T1000 (cell line): ENCODE measurements around the gene MYO18A.

Source experiments
- DNase-seq: peaks from one replicate; lab custom pipeline; 2025; ENCODE audit warnings: mixed read lengths; lab: John Stamatoyannopoulos, UW

Gene MYO18A

DNA sequence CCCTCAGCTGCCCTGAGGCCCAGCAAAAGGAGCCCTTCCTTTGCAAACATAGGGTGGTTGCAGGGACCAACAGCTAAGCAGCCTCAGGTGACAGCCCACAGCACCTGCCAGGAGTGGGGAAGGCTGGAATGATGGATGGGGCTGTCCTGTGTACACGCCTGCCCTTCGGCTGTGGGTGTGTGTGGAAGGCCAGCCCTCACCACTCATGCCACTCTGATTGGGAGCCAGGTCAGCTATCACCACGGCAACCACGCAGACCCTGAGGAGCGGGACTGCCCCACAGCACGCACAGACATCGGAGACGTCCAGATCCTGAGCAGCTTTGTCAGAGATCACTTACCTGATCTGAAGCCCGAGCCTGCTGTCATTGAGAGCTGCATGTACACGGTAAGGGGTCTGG is 125.4 kb downstream of the MYO18A start:
- no peak for DNase-seq

DNA sequence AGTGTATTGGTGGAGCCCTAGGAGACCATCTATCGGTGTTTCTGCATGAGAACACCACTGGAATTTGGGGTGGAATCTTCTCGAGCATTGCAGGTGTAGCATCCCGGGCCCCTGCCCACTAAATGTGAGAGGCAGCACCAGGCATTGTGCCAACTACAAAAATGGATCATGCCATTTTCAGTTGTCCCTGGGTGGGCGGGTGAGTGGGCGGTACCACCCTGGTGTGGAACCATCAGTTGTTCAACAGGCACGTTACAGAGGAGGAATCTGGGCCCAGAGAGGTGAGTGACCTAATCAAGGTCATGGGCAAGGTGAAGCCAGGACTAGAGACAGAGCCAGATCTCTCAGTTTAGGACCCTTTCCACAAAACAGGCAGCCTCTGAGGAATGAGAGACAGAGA is 128.5 kb downstream of the MYO18A start:
- DNase-seq, result no peak

GRCh38 chr17:29051194-29051593 is 129.0 kb downstream of the MYO18A start:
- DNase-seq, result no peak

- DNase-seq, result no peak
Observed at GRCh38 chr17:29050176-29050575, 130.0 kb downstream of the MYO18A start.

DNA sequence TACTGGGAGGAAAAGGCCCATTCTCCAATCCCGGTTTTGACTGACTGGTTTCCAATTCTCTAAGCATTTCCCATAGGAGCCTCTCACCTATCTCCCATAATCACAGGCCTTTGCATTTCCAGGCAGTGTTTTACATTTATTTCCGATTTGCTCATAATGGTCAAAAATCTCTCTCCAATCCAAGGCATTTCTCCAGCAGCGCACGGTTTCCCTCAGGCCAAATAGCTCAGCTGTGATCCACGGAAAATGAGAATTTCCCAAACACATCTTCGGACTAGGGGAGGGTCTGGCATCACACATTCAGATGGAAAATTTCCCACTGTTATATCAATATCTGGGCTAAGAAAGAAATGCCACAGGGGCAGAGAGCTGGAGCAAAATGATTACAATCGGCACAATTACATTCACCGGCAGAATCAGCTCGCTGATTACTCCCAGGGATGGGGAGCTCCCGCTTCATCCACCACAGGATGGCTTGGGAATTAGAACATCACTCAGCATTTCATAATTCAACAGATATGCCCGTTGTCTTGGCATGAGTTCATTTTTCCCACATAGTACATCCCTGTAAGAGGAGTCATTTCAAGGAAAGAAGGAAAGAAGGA is 130.6 kb downstream of the MYO18A start:
- no peak for DNase-seq

GRCh38 chr17:29048440-29049368 is 131.5 kb downstream of the MYO18A start:
- DNase-seq, result no peak

GRCh38 chr17:29046473-29046839 is 133.7 kb downstream of the MYO18A start:
- DNase-seq, result no peak

- no peak for DNase-seq
Observed at GRCh38 chr17:29045734-29046472, 134.3 kb downstream of the MYO18A start.

DNA sequence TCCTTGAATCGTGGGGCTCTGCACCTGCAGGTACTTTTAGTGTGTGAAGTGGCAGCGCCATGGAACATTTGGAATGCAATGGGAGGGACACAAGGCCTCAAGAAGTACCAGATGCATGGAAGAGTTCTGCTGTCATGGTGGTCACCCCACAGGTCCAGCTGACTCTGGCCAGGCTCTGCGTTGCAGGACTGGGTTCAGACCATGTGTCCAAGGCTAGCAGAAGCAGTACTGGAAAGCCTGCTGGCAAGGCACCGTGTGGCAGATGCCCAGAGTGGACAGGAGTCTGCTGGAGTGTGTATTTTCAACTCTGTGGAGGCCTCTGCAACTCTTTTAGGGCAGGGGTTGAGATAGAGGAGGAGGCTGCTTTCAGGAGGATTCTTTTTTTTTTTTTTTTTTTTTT is 135.2 kb downstream of the MYO18A start:
- no peak for DNase-seq

- no peak for DNase-seq
Observed at GRCh38 chr17:29043539-29044145, 136.6 kb downstream of the MYO18A start.

GRCh38 chr17:29042679-29043538 is 137.3 kb downstream of the MYO18A start, which contains the start of gene PIPOX:
Gene PIPOX (plus strand): TSS chr17:29043141. CDS start chr17:29043226, 85 bp downstream.
- no peak for DNase-seq

DNA sequence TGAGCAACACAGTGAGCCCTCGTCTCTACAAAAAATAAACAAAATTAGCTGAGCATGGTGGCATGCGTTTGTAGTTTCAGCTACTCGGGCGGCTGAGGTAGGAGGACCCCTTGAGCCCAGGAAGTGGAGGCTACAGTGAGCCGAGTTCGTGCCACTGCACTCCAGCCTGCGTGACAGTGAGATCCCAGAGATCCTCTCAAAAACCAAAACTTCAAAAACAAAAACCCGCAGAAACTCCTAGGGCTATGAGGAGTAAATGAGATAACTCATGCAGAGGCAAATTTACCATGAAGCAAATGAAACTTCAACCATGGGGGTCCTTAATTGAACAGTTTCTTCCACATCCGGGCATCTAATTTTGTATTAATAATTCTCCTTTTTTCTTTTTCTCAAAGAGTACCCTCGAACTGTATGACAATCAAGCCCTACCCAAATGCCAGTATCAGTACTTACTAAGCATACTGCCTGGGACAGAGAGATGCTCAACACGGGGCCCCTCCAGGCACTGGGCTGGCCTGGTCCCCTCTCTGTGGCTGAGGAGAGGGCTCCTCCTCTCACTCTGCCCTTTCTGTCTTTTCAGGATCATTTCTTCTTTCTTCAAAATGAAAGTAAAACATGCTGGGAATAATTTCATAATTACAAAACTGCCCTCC is 138.0 kb downstream of the MYO18A start:
- DNase-seq, result no peak

DNA sequence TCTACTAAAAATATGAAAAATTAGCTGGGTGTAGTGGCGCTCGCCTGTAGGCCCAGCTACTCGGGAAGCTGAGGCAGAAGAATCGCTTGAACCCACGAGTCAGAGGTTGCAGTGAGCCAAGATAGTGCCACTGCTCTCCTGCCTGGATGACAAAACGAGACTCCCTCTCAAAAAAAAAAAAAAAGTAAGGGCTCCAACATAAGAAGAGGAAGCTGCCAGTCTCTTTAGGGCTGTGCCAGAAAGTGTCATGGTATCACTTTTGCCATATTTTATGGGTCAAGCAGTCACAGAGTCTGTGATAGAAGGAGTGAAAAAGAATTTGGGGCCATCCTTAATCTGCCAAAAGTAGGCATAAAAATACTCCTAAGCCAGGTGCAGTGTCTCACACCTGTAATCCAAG is 138.6 kb downstream of the MYO18A start:
- DNase-seq, result no peak

DNA sequence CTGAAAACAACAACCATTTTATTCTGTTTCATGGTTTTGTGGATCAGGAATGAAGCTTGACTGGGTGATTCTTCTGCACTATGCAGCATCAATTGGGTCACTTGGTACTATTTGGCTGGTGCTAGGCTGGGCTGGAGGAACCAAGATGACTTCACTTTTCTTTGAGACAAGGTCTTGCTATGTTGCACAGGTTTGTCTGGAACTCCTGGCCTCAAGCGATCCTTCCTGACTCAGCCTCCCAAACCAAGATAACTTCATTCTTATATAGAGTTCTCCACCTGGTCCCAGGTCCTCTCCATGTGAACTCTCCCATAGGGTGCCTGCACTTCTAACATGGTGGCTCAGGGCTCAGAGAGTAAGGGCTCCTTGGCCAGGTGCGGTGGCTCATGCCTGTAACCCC is 139.1 kb downstream of the MYO18A start:
- DNase-seq, result no peak

- no peak for DNase-seq
Observed at GRCh38 chr17:29039764-29040598, 140.2 kb downstream of the MYO18A start.

GRCh38 chr17:29038085-29038795 is 142.0 kb downstream of the MYO18A start:
- DNase-seq, result no peak

GRCh38 chr17:29037739-29038084 is 142.5 kb downstream of the MYO18A start:
- DNase-seq, result no peak

DNA sequence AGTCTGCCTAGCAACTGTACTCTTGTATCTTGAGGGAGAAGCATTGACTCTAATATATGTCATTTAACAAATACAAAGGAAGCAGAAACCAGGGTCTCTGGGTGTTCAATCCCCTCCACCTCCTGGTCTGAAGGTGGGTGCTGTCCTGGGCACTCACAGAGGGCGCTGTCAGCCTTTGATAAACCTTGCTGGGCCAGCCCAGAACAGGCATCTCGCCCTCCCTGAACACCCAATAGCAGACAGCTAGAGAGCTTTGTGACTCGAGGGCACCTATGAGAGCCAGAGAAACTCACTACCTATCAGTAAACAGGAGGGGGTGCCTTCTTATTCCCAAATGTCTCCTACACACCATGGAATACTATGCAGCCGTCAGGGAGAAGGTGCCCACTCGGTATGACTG is 143.6 kb downstream of the MYO18A start:
- no peak for DNase-seq

GRCh38 chr17:29034510-29034909 is 145.7 kb downstream of the MYO18A start:
- DNase-seq, result no peak
